ENCODE results near the gene SYNC.

DNA sequence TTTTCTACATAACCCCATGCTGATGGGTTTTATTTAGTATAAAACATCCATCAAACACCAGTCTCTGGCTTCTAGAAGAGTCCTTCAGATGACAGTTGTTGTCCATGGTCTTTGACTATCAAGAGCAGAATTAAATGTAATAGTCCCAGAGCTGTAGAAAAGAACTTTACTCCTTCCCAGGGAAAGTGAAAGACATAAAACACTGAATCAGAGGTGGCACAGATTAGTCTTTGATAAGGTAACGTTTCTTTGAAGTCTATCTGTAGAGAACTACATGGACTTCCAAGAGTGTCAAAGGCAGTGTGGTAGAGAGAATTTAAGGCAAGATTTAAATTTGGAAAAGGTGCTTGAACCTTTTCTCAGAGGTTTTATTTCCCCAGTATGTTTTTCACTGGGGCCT lies 21.9 kb downstream of the SYNC start:
- no peak for TF ChIP-seq PREB (CRISPR knock-in tag; IDR thresholded peaks at IDR 0.05)
- TF ChIP-seq, protein P1, sequence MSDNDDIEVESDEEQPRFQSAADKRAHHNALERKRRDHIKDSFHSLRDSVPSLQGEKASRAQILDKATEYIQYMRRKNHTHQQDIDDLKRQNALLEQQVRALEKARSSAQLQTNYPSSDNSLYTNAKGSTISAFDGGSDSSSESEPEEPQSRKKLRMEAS (CRISPR knock-in tag; IDR thresholded peaks at IDR 0.05): no peak
- TF ChIP-seq ETS2 (tag; IDR thresholded peaks at IDR 0.05; ENCODE audit: borderline replicate concordance, poor library complexity, severe bottlenecking): no peak
- no peak for TF ChIP-seq FUS (optimal IDR thresholded peaks at IDR 0.05; ENCODE audit: low read depth, low read length)
- no peak for TF ChIP-seq NCOR1 (IDR thresholded peaks at IDR 0.05)
- TF ChIP-seq BACH1 (tag; IDR thresholded peaks at IDR 0.05): no peak
- no peak for TF ChIP-seq ZNF41 (CRISPR knock-in tag; conservative IDR thresholded peaks at IDR 0.05)

Data from K562 (cell line).